HG03469 (cell line): Measurements from ENCODE around the gene HLA-A.

Experiments
- ATAC-seq: cut with Tn5 transposase; IDR thresholded peaks from one replicate; pipeline ENCODE4 v1.9.1; 2021; ENCODE audit warnings: mild to moderate bottlenecking, moderate library complexity, moderate number of reproducible peaks; ENCODE audit not compliant: unreplicated experiment

The HLA-A gene

DNA sequence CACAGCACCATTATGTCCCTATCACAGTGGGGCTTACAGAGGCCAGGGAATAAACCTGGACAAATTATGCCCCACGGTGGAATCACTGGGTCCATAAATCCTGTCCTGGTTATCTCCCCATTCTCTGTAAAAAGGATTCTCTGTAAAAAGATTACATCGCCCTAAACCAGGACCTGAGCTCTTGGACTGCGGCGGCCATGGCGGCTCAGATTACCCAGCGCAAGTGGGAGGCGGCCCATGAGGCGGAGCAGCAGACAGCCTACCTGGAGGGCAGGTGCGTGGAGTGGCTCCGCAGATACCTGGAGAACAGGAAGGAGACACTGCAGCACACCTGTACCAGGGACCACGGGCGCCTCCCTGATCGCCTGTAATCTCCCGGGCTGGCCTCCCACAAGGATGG, 8.4 kb upstream of the HLA-A start:
- ATAC-seq: no peak

DNA sequence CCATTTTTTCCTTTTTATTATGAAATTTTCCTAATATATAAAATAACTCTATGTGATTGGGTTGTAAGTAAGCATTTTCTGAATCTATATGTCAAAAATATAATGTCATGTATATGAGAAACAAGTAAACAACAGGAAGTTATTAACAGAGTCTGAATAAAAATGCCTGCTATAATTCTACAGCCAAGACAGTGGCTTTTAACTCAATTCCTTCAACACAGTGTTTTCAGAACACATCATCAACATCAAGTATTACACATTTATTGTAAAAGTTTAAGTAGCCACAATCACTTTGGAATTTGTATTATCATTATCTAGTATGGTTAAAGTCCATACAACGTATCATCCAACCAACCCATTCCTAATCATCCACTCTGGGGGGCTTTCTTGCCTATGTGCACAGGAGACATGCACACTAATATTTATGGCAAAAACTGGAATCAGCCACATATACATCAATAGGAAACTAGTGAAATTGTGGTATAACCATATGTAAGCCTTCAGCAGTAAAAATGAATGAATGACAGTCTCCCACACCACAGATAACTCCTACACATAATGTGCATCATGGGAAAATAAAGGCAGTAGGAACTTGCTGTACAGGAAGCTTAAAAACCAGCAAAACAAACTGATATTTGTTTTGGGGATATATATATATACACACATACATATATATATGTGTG, 6.9 kb upstream of the HLA-A start:
- ATAC-seq: no peak

DNA sequence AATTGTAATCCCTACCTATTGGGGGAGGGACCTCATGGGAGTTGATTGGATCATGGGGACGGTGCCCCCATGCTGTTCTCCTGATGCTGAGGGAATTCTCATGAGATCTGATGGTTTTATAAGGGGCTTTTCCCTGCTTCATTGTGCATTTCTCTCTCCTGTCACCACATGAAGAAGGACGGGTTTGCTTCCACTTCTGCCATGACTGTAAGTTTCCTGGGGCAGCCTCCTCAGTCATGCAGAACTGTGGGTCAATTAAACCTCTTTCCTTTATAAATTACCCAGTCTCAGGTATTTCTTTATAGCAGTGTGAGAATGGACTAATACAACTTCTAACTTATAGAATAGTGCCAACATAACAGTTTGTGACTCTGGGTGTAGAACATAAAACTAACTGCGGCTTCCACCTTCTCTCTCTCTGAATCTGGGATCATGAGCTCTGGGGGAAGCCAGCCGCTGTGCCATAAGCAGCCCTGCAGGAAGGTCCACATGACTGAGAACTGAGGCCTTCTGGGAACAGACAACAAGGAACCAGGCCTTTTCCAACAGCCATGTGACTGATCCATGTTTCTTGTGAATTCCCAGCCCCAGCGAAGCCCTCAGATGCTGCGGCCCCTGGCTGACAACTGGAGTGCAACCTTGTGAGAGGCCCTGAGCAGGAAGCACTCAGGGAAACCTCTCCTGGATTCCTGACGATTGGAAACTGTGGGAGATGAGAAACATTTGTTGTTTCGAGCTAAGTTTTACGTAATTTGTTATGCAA, 3.4 kb upstream of the HLA-A start:
- no peak for ATAC-seq

- no peak for ATAC-seq
These were observed 1.3 kb upstream of the HLA-A start for GRCh38 chr6:29941016-29941415.

DNA sequence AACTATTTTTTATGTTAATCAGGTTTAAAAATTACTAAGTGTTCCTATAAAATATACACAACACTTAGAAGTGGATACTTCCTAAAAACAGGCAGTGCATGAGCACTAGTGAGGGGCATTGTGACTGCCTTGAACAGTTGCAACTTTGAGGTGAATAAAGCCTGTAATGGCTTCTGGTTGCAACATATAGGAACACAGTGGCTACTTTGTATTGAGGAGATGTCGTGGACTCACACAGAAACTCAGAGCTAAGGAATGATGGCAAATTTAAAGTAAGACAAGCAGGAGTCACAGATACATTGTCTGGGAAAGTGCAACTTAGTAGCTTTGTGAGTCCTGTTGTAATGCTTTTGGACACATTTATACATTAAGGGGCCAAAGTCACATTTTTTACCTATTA, 861 bp upstream of the HLA-A start:
- no peak for ATAC-seq

- ATAC-seq: no peak
These were observed 437 bp upstream of the HLA-A start for GRCh38 chr6:29941916-29942274.

GRCh38 chr6:29943053-29943966, 978 bp downstream of the HLA-A start:
- ATAC-seq: no peak

DNA sequence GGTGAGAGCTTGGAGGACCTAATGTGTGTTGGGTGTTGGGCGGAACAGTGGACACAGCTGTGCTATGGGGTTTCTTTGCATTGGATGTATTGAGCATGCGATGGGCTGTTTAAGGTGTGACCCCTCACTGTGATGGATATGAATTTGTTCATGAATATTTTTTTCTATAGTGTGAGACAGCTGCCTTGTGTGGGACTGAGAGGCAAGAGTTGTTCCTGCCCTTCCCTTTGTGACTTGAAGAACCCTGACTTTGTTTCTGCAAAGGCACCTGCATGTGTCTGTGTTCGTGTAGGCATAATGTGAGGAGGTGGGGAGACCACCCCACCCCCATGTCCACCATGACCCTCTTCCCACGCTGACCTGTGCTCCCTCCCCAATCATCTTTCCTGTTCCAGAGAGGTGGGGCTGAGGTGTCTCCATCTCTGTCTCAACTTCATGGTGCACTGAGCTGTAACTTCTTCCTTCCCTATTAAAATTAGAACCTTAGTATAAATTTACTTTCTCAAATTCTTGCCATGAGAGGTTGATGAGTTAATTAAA, 3.0 kb downstream of the HLA-A start:
- ATAC-seq: no peak

- ATAC-seq: no peak
These were observed 4.1 kb downstream of the HLA-A start for GRCh38 chr6:29946223-29947076.

DNA sequence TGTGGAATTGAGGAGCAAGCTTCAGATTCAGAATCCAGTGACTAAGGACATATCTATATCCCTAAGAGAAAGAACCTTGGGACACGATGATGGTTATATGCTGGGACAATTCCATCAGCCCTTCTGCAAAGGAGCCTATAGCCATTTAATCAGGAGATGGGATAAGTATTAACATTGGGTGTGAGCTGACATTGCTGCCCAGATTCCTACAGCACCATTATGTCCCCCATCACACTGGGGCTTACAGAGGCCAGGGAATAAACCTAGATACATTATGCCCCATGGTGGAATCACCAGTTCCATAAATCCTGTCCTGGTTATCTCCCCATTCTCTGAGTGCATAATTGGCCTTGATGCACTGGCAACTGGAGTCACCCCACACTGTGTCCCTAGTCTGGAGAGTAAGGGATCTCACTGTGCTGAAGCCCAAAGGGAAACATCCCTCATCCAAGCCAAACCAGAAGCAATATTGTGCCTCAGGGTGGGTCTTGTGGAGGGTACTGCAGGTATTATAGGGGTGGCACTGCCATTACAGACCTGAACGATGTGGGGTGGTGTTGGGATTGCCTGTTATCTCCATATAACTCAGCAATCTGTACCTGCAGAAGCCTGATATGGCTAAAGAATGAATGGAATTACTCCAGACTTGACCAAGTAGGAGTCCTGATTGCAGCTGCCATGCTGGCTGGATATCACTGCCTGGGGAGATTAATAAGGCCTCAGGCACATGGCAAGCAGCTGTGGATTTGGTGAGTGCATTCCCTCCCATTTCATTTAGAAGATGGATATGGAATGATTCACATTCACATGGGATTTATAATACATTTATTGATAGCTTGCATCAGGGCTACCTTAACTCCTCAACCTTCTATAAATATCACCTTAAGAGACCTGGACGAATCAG, 5.0 kb downstream of the HLA-A start:
- no peak for ATAC-seq

DNA sequence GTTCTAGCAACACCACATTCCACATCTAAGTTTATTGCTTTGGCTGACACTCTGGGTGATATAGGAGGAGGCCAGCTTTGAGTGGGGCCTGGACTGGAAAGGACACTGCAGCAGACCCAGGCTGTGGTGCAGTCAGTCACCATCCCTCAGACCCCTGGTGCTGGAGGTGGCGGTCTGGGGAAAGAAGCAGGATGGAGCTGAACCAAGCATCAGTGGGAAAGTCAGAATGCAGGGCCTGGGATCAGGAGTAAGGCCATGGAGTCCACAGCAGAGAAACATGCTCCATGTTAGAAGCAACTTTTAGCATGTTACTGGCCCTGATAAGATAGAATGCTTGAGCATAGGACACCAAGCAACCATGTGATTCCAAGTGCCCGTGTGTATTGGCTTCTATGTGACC, 5.9 kb downstream of the HLA-A start:
- ATAC-seq: no peak

DNA sequence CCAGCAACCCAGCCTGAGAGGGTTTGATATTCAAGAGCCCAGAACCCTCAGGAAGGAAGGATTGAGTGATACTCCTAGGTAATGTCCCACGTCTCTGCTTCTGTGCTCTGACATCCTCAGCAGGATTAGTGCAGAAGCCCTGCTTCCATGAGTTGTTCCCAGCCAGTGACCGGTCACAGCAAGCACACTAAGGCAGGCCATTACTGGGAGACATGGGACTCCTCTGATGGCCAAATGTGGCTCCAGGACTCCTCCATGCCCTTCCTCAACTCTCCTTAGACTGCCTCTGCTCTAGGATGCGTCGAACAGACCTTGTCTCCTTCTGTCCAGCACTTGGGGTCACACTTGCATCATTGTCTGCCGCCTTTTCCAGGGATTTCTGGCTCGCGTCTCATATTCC, 7.6 kb downstream of the HLA-A start:
- ATAC-seq: no peak

- no peak for ATAC-seq
These were observed 9.6 kb downstream of the HLA-A start for GRCh38 chr6:29951882-29952281.

GRCh38 chr6:29953001-29953441, 10.7 kb downstream of the HLA-A start:
- ATAC-seq: no peak

DNA sequence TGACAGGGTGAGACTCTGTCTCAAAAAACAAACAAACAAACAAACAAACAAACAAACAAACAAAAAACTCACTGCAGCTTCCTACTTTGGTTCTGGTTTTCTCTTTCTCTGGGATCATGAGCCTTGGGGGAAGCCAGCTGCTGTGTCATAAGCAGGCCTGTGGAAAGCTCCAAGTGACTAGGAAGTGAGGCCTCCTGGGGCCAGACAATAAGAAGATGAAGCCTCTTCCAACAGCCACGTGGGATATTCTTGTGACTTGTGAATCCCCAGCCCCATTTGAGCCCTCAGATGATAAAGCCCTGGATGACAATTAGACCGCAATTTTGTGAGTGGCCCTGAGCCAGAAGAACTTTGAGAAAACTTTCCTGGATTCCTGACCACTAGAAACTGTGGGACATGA, 11.4 kb downstream of the HLA-A start:
- no peak for ATAC-seq

GRCh38 chr6:29954272-29954671, 11.9 kb downstream of the HLA-A start:
- no peak for ATAC-seq

GRCh38 chr6:29955783-29956182, 13.5 kb downstream of the HLA-A start:
- ATAC-seq: no peak

DNA sequence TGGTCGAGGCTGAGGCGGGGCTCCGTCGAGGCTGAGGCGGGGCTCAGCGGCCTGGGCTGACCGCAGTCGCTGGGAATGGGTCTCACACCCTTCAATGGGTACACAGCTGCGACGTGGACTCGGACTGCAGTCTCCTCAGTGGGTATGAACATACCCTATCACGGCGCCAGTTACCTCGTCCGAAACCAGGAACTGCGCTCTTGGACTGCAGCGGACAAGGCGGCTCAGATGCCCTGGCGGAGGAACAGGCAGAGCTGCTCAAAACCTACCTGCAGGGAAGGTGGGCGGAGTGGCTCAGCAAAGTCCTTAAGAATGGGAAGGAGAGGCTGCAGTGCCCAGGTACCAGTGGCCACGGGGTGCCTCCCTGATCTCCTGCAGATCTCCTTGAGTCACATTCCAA, 14.2 kb downstream of the HLA-A start:
- ATAC-seq: no peak

DNA sequence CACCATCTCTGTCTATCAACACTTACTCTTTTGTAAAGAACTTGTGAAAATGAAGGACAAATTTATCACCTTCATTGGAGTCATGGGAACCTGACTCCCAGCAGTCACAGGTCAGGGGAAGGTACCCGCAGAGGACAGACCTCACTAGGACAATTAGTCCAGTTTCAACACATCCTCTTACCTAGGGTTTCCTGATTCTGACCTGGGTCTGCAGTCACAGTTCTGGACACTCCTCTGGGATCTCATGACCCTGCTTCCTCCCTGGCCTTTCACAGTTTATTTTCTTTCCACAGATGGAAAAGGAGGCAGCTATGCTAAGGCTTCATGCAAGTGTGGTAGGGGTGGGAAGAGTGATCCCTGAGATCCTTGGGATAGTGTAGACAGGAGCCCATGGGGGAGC, 15.7 kb downstream of the HLA-A start:
- no peak for ATAC-seq
